Measurements from ENCODE around the gene NDUFS2.

DNA sequence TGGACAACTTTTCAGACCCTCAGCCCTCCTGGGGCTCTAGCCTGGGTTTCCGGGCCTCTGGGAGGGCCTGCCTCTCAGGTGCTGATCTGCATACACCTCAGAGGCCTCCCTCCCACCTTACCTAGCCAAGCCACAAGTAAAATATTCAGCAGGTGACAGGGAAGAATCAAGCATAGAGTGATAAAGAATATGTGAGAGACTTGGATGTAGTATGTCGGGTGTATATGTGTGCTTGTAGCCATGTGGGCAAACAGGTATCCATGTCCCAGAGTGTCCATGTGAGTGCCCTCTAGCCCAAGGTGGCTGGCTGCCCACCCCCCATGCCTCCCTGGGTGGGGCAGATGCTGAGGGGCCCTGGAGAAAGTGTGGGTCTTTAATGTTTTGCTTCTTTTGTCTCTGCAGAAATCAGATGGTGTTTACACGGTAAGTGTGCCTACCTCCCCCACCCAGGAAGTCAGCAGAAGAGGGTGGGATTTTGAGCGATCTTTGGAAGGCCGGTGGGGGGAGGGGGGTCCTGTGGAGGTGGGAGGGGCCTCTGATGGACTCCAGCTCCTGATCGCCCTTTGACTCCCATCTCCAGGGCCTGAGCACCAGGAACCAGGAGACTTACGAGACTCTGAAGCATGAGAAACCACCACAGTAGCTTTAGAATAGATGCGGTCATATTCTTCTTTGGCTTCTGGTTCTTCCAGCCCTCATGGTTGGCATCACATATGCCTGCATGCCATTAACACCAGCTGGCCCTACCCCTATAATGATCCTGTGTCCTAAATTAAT, 16.3 kb downstream of the NDUFS2 start:
- TF ChIP-seq POLR2A (IDR thresholded peaks at IDR 0.05; ENCODE audit: low read depth) (no peak), POLR2AphosphoS5 (IDR thresholded peaks at IDR 0.05) (no peak), EP300 (IDR thresholded peaks at IDR 0.05) (no peak)
- TF ChIP-seq, protein P1, sequence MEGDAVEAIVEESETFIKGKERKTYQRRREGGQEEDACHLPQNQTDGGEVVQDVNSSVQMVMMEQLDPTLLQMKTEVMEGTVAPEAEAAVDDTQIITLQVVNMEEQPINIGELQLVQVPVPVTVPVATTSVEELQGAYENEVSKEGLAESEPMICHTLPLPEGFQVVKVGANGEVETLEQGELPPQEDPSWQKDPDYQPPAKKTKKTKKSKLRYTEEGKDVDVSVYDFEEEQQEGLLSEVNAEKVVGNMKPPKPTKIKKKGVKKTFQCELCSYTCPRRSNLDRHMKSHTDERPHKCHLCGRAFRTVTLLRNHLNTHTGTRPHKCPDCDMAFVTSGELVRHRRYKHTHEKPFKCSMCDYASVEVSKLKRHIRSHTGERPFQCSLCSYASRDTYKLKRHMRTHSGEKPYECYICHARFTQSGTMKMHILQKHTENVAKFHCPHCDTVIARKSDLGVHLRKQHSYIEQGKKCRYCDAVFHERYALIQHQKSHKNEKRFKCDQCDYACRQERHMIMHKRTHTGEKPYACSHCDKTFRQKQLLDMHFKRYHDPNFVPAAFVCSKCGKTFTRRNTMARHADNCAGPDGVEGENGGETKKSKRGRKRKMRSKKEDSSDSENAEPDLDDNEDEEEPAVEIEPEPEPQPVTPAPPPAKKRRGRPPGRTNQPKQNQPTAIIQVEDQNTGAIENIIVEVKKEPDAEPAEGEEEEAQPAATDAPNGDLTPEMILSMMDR (IDR thresholded peaks at IDR 0.05), result no peak
